Activated T-cell treated with anti-CD3 and anti-CD28 coated beads, Interleukin-2, amount 50 U/mL, for 4 hours (primary cell): ENCODE measurements around the gene CATSPERB. TPM values are rescaled to one million over a fixed set of nuclear protein-coding genes. Genes with fewer than 3 reads are reported as not detected.
"Not testable (repeated sequence)": the region's sequence is repeated elsewhere in the genome, so short reads cannot be mapped to it uniquely, and the experiment has no call there.

Experiments used
- ATAC-seq, 2 donors: fragments of 200-7000 bp; cut with Tn5 transposase; one replicate each; pipeline ENCODE4 v1.10.0; 2021
- DNase-seq: peaks from one replicate; pipeline ENCODE4 v3.0.0-alpha.2; 2020
- H3K27me3 Mint-ChIP-seq: one replicate; pipeline ENCODE4 v1.8.0; 2021; ENCODE audit warnings: low read depth, mixed read lengths
- H3K36me3 Mint-ChIP-seq: one replicate; pipeline ENCODE4 v1.8.0; 2022; ENCODE audit warnings: mixed read lengths; ENCODE audit not compliant: insufficient read depth
- H3K4me1 Mint-ChIP-seq: one replicate; pipeline ENCODE4 v1.8.0; 2021; ENCODE audit warnings: low read depth, mixed read lengths
- H3K4me3 Mint-ChIP-seq: one replicate; pipeline ENCODE4 v1.8.0; 2021; ENCODE audit warnings: mild to moderate bottlenecking, moderate library complexity, mixed read lengths
- H3K9me3 Mint-ChIP-seq: one replicate; pipeline ENCODE4 v1.8.0; 2021; ENCODE audit warnings: mixed read lengths
- total RNA-seq, 3 donors: library from RNA; stranded (reverse); gene quantifications; one replicate each; pipeline ENCODE4 v1.2.1, GENCODE V29; 2021

The CATSPERB gene
- total RNA-seq, 3 donors from 2014 or later = 0.05 to 0.21 (median 0.08) TPM

GRCh38 chr14:91667101-91667500 lies 64.8 kb downstream of the CATSPERB start:
- not testable (repeated sequence) for H3K9me3 Mint-ChIP-seq, H3K4me1 Mint-ChIP-seq, H3K36me3 Mint-ChIP-seq, DNase-seq, ATAC-seq, H3K4me3 Mint-ChIP-seq, H3K27me3 Mint-ChIP-seq

GRCh38 chr14:91660790-91661189 lies 71.1 kb downstream of the CATSPERB start:
- no peaks in the 10 kb centered on the region for H3K27me3 Mint-ChIP-seq
- DNase-seq (no peak), ATAC-seq (no peak)
- no peaks in the 10 kb centered on the region for H3K36me3 Mint-ChIP-seq
- no peaks in the 10 kb centered on the region for H3K9me3 Mint-ChIP-seq
- H3K4me3 Mint-ChIP-seq = no peak overlapping the region
- H3K4me1 Mint-ChIP-seq = no peaks in the 10 kb centered on the region

GRCh38 chr14:91654836-91655235 lies 77.0 kb downstream of the CATSPERB start:
- H3K9me3 Mint-ChIP-seq = peaks cover 4% of the 10 kb centered on the region
- no peak overlapping the region for H3K4me3 Mint-ChIP-seq
- H3K4me1 Mint-ChIP-seq = peaks cover 3% of the 10 kb centered on the region
- H3K36me3 Mint-ChIP-seq = peaks cover 8% of the 10 kb centered on the region
- no peaks in the 10 kb centered on the region for H3K27me3 Mint-ChIP-seq
- no peak for DNase-seq
- no peak for ATAC-seq

GRCh38 chr14:91653451-91653850 lies 78.4 kb downstream of the CATSPERB start:
- H3K27me3 Mint-ChIP-seq = no peaks in the 10 kb centered on the region
- ATAC-seq = no peak
- H3K4me3 Mint-ChIP-seq = no peak overlapping the region

GRCh38 chr14:91649930-91650329 lies 82.0 kb downstream of the CATSPERB start:
- DNase-seq (peak; percentile 7), ATAC-seq (no peak)
- Mint-ChIP-seq H3K9me3 (no peaks in the 10 kb centered on the region), H3K4me1 (peaks cover 3% of the 10 kb centered on the region), H3K4me3 (no peak overlapping the region), H3K27me3 (no peaks in the 10 kb centered on the region), H3K36me3 (no peaks in the 10 kb centered on the region)

More at GRCh38 chr14:91653451-91653850, 78.4 kb downstream of the CATSPERB start:
- no peak for DNase-seq
- peaks cover 8% of the 10 kb centered on the region for H3K36me3 Mint-ChIP-seq
- H3K9me3 Mint-ChIP-seq = peaks cover 4% of the 10 kb centered on the region
- H3K4me1 Mint-ChIP-seq = peaks cover 3% of the 10 kb centered on the region

- ATAC-seq (no peak), DNase-seq (no peak)
- Mint-ChIP-seq H3K4me1 (no peaks in the 10 kb centered on the region), H3K36me3 (no peaks in the 10 kb centered on the region), H3K4me3 (no peak overlapping the region), H3K9me3 (no peaks in the 10 kb centered on the region), H3K27me3 (no peaks in the 10 kb centered on the region)
Measured at GRCh38 chr14:91647856-91648255, 84.0 kb downstream of the CATSPERB start.

- Mint-ChIP-seq H3K4me3 (no peak overlapping the region), H3K27me3 (no peaks in the 10 kb centered on the region), H3K36me3 (no peaks in the 10 kb centered on the region), H3K4me1 (no peaks in the 10 kb centered on the region), H3K9me3 (no peaks in the 10 kb centered on the region)
- ATAC-seq (no peak), DNase-seq (no peak)
Measured at GRCh38 chr14:91636604-91637003, 95.3 kb downstream of the CATSPERB start.

- no peaks in the 10 kb centered on the region for H3K9me3 Mint-ChIP-seq
- no peak overlapping the region for H3K4me3 Mint-ChIP-seq
- H3K27me3 Mint-ChIP-seq = peaks cover 7% of the 10 kb centered on the region
- H3K36me3 Mint-ChIP-seq = peaks cover 2% of the 10 kb centered on the region
- H3K4me1 Mint-ChIP-seq = no peaks in the 10 kb centered on the region
- DNase-seq (no peak), ATAC-seq (no peak)
Measured at GRCh38 chr14:91624757-91625156, 107.1 kb downstream of the CATSPERB start.

GRCh38 chr14:91614187-91614586 lies 117.7 kb downstream of the CATSPERB start:
- DNase-seq = no peak
- Mint-ChIP-seq H3K4me1 (no peaks in the 10 kb centered on the region), H3K4me3 (no peak overlapping the region), H3K9me3 (no peaks in the 10 kb centered on the region), H3K27me3 (no peaks in the 10 kb centered on the region), H3K36me3 (no peaks in the 10 kb centered on the region)
- peak in 1 of 2 donors; percentile 32 for ATAC-seq

- Mint-ChIP-seq H3K4me1 (no peaks in the 10 kb centered on the region), H3K27me3 (no peaks in the 10 kb centered on the region), H3K9me3 (no peaks in the 10 kb centered on the region), H3K36me3 (no peaks in the 10 kb centered on the region), H3K4me3 (no peak overlapping the region)
- DNase-seq = no peak
- no peak for ATAC-seq
Measured at GRCh38 chr14:91613459-91614112, 118.3 kb downstream of the CATSPERB start.

- Mint-ChIP-seq H3K4me1 (no peaks in the 10 kb centered on the region), H3K27me3 (no peaks in the 10 kb centered on the region), H3K4me3 (no peak overlapping the region), H3K36me3 (no peaks in the 10 kb centered on the region), H3K9me3 (no peaks in the 10 kb centered on the region)
- no peak for DNase-seq
- ATAC-seq = no peak
Measured at GRCh38 chr14:91611528-91611927, 120.4 kb downstream of the CATSPERB start.

- no peaks in the 10 kb centered on the region for H3K4me1 Mint-ChIP-seq
- H3K4me3 Mint-ChIP-seq = no peak overlapping the region
- no peaks in the 10 kb centered on the region for H3K36me3 Mint-ChIP-seq
- H3K9me3 Mint-ChIP-seq = no peaks in the 10 kb centered on the region
- H3K27me3 Mint-ChIP-seq = no peaks in the 10 kb centered on the region
- ATAC-seq = no peak
- no peak for DNase-seq
Measured at GRCh38 chr14:91609161-91609560, 122.7 kb downstream of the CATSPERB start.

- Mint-ChIP-seq H3K27me3 (no peaks in the 10 kb centered on the region), H3K36me3 (no peaks in the 10 kb centered on the region), H3K4me3 (no peak overlapping the region), H3K9me3 (no peaks in the 10 kb centered on the region), H3K4me1 (no peaks in the 10 kb centered on the region)
- no peak for DNase-seq
- ATAC-seq = no peak
Measured at GRCh38 chr14:91607322-91608047, 124.4 kb downstream of the CATSPERB start.

GRCh38 chr14:91606851-91607250 lies 125.0 kb downstream of the CATSPERB start:
- Mint-ChIP-seq H3K36me3 (no peaks in the 10 kb centered on the region), H3K4me1 (no peaks in the 10 kb centered on the region), H3K9me3 (no peaks in the 10 kb centered on the region), H3K4me3 (no peak overlapping the region), H3K27me3 (no peaks in the 10 kb centered on the region)
- DNase-seq = no peak
- no peak for ATAC-seq

- H3K4me3 Mint-ChIP-seq, DNase-seq, H3K9me3 Mint-ChIP-seq, H3K4me1 Mint-ChIP-seq, H3K27me3 Mint-ChIP-seq, ATAC-seq, H3K36me3 Mint-ChIP-seq: not testable (repeated sequence)
Measured at GRCh38 chr14:91604611-91605010, 127.3 kb downstream of the CATSPERB start.
